ENCODE measurements around the gene HDAC9.

The HDAC9 gene

GRCh38 chr7:18526368-18526878 lies 30.9 kb downstream of the HDAC9 start:
- no peak for DNase-seq

- no peak for DNase-seq
These were observed 33.7 kb downstream of the HDAC9 start for GRCh38 chr7:18529239-18529638.

GRCh38 chr7:18530224-18531179 lies 35.0 kb downstream of the HDAC9 start:
- DNase-seq = no peak

GRCh38 chr7:18531539-18531938 lies 36.0 kb downstream of the HDAC9 start:
- DNase-seq = no peak

GRCh38 chr7:18532813-18533212 lies 37.3 kb downstream of the HDAC9 start:
- DNase-seq = no peak

- no peak for DNase-seq
These were observed 38.9 kb downstream of the HDAC9 start for GRCh38 chr7:18534481-18534880.

- no peak for DNase-seq
These were observed 40.4 kb downstream of the HDAC9 start for GRCh38 chr7:18535810-18536415.

GRCh38 chr7:18536486-18536885 lies 40.9 kb downstream of the HDAC9 start:
- no peak for DNase-seq

GRCh38 chr7:18538554-18539250 lies 43.2 kb downstream of the HDAC9 start:
- DNase-seq = peak; percentile 31

GRCh38 chr7:18540396-18540795 lies 44.8 kb downstream of the HDAC9 start:
- no peak for DNase-seq

- DNase-seq = no peak
These were observed 45.8 kb downstream of the HDAC9 start for GRCh38 chr7:18541181-18541870.

GRCh38 chr7:18541871-18542212 lies 46.3 kb downstream of the HDAC9 start:
- no peak for DNase-seq

GRCh38 chr7:18546576-18546975 lies 51.0 kb downstream of the HDAC9 start:
- DNase-seq = no peak

GRCh38 chr7:18547509-18548187 lies 52.1 kb downstream of the HDAC9 start:
- DNase-seq = no peak

GRCh38 chr7:18548534-18548933 lies 53.0 kb downstream of the HDAC9 start:
- DNase-seq = no peak

- no peak for DNase-seq
These were observed 55.0 kb downstream of the HDAC9 start for GRCh38 chr7:18550574-18550973.

- peak; percentile 63 for DNase-seq
These were observed 56.9 kb downstream of the HDAC9 start for GRCh38 chr7:18552316-18552916.

- DNase-seq = peak; percentile 31
These were observed 57.5 kb downstream of the HDAC9 start for GRCh38 chr7:18552943-18553604.

GRCh38 chr7:18553605-18554003 lies 58.1 kb downstream of the HDAC9 start:
- DNase-seq = no peak

GRCh38 chr7:18555120-18555519 lies 59.6 kb downstream of the HDAC9 start:
- no peak for DNase-seq

- no peak for DNase-seq
These were observed 60.4 kb downstream of the HDAC9 start for GRCh38 chr7:18555968-18556367.
